HG02884 (cell line): ENCODE data around the gene EGFR.
"Not testable (repeated sequence)": the region's sequence is repeated elsewhere in the genome, so short reads cannot be mapped to it uniquely, and the experiment has no call there.

ENCODE experiments used
- ATAC-seq: cut with Tn5 transposase; IDR thresholded peaks from one replicate; pipeline ENCODE4 v1.9.1; 2021; ENCODE audit warnings: mild to moderate bottlenecking, moderate library complexity; ENCODE audit not compliant: unreplicated experiment

Gene EGFR

DNA sequence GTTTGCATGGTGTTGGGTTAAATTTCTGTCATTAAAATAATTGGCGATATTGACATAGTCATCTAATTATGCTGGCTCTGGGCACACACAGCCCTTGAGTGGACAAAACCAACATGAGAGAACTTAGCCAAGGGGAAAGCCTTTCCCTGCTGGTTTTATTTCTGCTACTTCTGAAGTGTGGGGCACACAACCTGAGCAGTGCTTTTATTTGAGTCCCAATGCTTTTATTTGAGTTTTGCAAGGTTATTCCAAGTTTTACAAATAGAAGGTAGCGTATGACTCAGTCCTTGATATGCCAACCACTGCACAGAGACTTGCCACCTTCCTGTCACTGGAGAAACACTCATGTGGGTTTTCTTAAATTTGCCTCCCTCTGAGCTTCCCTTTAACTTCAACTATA, 145.7 kb downstream of the EGFR start:
- ATAC-seq, result no peak

DNA sequence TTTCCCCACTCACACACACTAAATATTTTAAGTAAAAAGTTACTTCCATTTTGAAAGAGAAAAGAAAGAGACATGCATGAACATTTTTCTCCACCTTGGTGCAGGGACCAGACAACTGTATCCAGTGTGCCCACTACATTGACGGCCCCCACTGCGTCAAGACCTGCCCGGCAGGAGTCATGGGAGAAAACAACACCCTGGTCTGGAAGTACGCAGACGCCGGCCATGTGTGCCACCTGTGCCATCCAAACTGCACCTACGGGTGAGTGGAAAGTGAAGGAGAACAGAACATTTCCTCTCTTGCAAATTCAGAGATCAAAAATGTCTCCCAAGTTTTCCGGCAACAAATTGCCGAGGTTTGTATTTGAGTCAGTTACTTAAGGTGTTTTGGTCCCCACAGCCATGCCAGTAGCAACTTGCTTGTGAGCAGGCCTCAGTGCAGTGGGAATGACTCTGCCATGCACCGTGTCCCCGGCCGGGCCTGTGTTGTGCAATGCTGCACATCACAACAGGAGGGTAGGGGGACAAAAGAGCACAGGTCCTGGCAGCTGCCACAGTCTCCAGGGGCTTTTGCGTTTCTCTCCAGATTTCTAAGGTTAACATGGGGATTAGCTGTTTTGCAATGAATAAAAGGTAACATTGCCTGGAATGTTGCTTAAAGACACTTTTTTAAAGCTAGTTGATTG, 146.5 kb downstream of the EGFR start:
- ATAC-seq, result no peak

DNA sequence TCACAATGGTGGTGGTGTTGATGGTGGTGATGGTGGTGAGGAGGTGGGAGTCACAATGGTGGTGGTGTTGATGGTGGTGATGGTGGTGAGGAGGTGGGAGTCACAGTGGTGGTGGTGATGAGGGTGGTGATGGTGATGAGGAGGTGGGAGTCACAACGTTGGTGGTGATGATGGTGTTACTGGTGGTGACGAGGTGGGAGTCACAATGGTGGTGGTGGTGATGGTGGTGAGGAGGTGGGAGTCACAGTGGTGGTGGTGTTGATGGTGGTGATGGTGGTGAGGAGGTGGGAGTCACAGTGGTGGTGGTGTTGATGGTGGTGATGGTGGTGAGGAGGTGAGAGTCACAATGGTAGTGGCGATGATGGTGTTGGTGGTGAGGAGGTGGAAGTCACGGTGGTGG, 148.5 kb downstream of the EGFR start:
- ATAC-seq, result not testable (repeated sequence)

DNA sequence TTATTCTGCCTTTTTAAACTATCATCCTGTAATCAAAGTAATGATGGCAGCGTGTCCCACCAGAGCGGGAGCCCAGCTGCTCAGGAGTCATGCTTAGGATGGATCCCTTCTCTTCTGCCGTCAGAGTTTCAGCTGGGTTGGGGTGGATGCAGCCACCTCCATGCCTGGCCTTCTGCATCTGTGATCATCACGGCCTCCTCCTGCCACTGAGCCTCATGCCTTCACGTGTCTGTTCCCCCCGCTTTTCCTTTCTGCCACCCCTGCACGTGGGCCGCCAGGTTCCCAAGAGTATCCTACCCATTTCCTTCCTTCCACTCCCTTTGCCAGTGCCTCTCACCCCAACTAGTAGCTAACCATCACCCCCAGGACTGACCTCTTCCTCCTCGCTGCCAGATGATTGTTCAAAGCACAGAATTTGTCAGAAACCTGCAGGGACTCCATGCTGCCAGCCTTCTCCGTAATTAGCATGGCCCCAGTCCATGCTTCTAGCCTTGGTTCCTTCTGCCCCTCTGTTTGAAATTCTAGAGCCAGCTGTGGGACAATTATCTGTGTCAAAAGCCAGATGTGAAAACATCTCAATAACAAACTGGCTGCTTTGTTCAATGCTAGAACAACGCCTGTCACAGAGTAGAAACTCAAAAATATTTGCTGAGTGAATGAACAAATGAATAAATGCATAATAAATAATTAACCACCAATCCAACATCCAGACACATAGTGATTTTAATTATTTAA, 151.7 kb downstream of the EGFR start:
- ATAC-seq, result no peak

DNA sequence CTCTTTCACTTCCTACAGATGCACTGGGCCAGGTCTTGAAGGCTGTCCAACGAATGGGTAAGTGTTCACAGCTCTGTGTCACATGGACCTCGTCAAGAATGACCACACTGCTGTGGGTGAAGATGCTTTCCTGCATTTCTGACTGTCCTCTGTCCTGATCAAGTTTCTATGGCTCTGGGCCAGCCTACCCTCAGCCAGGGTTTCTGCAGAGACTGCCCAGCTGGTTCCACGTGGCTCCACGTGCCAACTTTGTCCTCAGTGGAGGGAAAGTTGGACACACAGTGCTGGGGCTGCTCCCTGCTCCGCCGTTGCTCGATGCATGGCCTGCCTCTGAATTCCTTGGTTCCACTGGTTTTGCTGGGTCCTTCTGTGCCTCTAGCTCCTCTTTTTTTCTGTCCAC, 152.3 kb downstream of the EGFR start:
- no peak for ATAC-seq

DNA sequence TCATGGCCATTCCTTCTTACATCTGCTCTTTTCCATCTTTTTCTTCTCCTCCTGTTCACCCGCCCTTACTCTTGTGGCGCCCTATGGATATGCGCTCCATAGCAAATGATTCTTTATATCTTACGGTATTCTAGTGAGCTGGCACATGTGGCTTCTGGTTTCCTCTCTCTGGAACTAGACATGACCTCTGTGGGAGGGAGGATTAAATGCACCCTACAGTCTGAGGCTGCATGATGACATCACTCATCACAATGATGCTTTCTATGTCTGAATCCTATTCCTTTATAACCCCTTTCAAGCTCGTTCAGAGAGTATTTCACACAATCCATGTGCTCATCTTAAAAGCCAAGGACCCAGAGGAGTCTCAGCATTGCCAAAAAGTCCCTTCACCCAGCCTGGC, 153.3 kb downstream of the EGFR start:
- ATAC-seq, result no peak

DNA sequence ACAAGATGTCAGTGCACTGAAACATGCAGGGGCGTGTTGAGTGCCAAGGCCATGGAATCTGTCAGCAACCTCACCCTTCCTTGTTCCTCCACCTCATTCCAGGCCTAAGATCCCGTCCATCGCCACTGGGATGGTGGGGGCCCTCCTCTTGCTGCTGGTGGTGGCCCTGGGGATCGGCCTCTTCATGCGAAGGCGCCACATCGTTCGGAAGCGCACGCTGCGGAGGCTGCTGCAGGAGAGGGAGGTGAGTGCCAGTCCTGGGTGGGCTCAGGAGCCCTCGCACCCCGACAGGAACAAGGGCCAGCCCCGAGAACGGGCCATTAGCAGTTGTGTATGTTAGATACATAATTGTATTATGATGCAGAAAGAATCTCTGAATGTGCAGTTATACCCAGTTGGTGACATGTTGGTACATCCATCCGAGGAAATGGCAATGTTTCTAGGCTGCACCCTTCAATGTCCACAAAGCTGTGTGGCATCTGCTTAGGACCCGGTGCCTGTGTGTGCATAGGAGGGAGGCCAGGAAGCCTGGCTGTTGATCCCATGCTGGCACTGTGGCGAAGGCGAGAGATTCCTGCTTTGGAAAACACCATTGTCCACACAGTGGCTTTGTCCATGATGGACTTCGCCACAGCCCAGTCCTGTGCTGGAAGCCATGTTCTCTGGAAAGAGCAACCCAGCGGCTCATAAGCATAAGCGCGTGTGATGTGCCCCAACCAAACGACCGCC, 154.2 kb downstream of the EGFR start:
- ATAC-seq, result no peak

DNA sequence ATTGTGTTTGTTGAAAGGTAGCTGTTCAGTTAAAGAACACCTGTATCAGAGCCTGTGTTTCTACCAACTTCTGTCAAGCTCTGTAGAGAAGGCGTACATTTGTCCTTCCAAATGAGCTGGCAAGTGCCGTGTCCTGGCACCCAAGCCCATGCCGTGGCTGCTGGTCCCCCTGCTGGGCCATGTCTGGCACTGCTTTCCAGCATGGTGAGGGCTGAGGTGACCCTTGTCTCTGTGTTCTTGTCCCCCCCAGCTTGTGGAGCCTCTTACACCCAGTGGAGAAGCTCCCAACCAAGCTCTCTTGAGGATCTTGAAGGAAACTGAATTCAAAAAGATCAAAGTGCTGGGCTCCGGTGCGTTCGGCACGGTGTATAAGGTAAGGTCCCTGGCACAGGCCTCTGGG, 154.9 kb downstream of the EGFR start:
- no peak for ATAC-seq

DNA sequence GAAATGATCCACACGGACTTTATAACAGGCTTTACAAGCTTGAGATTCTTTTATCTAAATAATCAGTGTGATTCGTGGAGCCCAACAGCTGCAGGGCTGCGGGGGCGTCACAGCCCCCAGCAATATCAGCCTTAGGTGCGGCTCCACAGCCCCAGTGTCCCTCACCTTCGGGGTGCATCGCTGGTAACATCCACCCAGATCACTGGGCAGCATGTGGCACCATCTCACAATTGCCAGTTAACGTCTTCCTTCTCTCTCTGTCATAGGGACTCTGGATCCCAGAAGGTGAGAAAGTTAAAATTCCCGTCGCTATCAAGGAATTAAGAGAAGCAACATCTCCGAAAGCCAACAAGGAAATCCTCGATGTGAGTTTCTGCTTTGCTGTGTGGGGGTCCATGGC, 155.6 kb downstream of the EGFR start:
- ATAC-seq, result no peak

DNA sequence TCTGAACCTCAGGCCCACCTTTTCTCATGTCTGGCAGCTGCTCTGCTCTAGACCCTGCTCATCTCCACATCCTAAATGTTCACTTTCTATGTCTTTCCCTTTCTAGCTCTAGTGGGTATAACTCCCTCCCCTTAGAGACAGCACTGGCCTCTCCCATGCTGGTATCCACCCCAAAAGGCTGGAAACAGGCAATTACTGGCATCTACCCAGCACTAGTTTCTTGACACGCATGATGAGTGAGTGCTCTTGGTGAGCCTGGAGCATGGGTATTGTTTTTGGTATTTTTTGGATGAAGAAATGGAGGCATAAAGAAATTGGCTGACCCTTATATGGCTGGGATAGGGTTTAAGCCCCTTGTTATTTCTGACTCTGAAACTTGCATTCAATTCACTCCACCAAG, 156.0 kb downstream of the EGFR start:
- no peak for ATAC-seq

DNA sequence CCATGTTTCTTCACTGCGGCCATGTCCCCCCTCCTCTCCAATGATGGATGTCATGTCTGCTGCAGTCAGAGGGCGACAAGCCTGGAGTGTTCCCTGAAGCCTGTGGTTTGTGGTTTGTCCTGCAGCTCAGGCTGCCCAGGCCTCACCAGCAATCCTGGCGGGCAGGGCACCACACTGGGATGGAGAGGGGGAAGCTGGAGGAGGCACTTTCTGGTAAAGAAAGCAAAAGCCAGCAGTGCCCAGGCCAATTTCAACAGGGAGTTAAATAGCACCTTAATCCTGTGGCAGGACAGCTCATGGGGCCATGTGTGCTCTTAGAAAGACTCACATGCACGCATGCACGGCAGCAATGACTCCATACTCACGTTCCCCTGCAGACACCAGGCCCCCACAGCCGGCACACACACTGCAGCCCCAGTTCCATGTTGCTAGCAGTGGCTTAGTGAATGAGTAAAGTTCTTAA, 158.3 kb downstream of the EGFR start:
- ATAC-seq, result no peak

DNA sequence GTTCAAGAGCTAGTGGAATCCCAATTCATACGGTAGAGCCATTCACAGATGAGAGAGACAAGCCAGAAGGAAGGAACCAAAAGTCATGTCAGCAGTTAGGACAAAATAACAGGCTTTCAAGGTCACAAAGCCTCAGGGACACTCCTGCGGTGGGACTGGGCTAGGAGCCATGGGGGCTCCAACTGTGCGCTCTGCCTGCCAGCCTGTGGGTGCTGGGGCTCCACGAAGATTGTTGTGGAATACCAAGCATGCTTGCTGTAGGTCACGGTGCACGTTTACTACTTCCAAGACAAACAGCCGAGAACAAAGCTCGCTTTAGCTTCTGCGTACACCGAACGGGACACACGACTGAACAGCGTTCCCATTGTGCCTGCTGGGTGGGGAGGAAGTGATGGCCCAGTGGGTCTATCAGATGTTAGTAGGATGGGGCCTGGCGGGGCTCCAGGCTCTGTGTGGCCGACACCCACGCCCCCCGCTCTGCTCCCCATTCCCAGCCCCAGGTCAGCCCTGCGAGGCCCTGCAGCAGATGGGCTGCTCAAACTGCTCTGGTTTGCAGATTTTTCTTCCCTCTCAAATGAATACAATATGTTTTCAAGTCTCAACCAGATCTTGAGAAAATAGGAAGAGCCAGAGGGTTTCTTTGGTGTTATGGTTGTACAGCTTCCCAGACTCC, 158.9 kb downstream of the EGFR start:
- ATAC-seq, result no peak

DNA sequence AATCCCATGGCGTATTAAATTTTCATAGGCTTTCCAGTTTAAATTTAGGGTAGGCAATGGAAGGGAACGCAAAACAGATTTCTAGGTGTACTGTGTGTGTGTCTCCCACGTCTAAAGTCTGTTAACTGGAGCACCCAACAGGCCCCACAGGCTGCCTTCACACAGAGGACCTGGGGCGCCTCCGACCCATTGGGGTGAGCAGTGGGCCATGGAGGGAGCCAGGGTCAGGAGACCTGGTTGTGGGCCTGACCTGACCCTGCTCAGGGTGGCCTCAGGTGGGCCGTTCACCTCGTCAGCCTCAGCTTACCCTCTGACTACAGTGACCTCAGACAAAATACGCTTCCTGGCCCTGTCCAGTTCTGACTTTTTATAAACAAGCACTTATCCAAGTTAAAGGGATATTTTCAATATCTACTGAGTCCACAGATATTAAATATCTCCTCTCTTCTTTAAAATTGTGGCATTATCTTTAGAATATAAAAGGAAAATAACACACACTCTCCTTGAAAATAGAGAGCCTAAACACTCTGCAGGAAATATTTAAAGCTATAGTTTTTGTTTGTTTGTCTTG, 159.6 kb downstream of the EGFR start:
- no peak for ATAC-seq

DNA sequence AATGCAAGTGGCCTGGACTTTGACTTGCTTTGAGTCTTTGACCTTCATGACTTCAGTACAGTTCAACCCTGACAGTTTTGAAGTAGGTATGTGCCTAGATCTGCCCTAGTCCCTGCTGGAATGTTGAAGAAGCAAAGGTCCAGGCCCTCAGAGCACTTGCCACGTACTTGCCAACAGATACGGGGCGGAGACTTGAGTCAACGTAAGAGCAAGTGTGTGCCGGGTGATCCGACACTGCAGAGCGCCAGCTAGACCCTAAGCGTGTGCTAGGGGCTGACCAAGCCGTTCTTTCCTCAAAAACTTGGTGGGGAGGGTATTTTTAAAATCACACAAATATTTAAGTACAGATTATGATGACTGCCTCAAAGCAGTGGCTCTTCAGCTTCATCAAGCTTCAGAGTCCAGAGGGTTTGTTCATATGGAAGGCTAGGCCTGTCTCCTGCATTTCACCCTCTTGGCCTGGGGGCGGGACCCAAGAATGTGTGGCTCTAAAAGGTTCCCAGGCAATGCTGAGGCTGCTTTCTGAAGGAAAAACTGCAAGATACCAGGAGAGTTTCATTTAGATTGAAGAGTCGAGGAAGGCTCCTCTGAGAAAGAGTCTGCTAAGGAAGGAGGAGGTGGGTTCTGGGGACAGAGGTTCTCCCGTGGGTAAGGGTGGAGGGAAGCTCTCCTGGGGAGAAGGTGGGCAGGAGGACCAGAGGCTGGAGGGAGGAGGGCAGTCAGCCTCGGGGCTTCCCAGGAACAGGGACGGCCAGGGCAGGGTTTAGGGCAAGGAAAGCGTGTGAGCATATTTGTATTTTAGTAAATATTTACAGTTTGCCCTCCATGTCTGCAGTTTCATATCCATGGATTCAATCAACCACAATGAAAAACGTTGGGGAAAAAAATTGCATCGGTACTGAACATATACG, 160.3 kb downstream of the EGFR start:
- no peak for ATAC-seq

DNA sequence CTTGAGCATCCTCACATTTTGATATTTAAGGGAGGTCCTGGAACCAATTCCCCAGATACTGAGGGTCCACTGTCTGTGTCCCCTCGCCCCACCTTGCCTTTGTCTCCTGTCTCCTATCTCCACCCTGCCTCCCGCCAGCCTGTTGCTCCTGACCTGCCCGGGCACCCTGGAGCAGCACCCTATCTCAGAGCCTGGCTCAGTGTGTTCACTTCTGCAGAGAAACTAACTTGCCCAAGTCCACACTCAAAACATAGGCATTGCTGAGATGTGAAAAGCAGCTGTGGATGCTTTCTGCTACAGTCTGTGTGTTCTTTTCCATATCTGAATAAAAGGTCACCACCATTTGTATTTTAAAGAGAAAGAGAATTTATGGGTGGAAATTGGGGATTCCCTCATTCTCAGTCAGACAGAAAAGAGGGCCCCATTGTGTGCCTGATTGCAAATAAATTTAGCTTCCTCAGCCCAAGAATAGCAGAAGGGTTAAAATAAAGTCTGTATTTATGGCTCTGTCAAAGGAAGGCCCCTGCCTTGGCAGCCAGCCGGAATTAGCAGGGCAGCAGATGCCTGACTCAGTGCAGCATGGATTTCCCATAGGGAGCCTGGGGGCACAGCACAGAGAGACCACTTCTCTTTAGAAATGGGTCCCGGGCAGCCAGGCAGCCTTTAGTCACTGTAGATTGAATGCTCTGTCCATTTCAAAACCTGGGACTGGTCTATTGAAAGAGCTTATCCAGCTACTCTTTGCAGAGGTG, 161.3 kb downstream of the EGFR start:
- no peak for ATAC-seq

DNA sequence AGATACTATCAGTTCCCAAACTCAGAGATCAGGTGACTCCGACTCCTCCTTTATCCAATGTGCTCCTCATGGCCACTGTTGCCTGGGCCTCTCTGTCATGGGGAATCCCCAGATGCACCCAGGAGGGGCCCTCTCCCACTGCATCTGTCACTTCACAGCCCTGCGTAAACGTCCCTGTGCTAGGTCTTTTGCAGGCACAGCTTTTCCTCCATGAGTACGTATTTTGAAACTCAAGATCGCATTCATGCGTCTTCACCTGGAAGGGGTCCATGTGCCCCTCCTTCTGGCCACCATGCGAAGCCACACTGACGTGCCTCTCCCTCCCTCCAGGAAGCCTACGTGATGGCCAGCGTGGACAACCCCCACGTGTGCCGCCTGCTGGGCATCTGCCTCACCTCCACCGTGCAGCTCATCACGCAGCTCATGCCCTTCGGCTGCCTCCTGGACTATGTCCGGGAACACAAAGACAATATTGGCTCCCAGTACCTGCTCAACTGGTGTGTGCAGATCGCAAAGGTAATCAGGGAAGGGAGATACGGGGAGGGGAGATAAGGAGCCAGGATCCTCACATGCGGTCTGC, 162.2 kb downstream of the EGFR start:
- ATAC-seq, result no peak

DNA sequence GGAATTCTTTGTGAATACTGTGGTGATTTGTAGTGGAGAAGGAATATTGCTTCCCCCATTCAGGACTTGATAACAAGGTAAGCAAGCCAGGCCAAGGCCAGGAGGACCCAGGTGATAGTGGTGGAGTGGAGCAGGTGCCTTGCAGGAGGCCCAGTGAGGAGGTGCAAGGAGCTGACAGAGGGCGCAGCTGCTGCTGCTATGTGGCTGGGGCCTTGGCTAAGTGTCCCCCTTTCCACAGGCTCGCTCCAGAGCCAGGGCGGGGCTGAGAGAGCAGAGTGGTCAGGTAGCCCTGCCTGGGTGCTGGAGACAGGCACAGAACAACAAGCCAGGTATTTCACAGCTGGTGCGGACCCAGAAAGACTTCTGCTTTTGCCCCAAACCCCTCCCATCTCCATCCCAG, 162.9 kb downstream of the EGFR start:
- no peak for ATAC-seq

DNA sequence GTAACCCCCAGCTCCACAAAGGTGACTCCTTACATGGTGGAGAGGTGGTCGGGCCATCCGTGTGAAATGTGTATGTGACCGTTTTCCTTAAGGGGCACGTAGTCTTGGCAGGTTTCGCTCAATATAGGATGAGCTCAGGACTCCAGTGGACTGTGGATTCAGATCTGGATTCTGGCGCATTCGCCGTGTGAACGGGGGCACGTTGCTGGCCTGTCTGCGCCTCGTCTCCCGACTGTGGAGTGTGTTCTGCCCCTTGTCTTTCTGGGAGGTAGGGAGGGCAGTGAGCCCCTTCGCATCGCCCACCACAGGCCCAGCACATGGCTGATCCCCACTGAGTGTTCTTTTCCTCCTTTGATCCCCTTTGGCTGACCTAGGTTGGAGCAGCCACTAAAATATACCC, 165.1 kb downstream of the EGFR start:
- no peak for ATAC-seq

DNA sequence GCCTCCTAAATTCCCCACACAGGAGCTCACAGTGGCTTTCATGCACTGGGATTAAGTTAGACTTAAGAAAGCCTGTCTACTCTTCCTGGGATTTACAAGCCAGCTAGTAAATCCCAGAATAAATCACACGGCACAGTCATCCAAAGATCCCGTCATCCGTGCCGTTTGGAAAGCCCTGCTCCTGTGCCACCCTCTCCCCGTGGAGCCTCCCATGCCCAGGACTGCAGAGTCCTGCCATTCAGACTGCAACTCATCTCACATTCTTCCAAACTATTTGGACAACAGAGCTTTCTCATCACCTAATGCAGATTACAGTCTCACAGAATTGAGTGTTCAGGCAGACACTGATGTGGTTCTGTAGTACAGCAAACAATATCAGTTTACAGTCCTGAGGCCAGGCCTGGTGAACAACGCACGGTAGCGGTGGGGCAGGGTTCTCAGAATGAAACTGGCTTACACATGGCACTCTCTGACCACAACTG, 166.5 kb downstream of the EGFR start:
- no peak for ATAC-seq
